Hypothalamus (tissue), 51 donors: ENCODE measurements around the gene TEX54.
A peak's percentile ranks its signal among the peaks of the same experiment; 100 is the strongest.

Experiments used
- DNase-seq, 51 donors: peaks; one replicate each; lab custom pipeline; 2025; lab: John Stamatoyannopoulos, UW

Gene TEX54

DNA sequence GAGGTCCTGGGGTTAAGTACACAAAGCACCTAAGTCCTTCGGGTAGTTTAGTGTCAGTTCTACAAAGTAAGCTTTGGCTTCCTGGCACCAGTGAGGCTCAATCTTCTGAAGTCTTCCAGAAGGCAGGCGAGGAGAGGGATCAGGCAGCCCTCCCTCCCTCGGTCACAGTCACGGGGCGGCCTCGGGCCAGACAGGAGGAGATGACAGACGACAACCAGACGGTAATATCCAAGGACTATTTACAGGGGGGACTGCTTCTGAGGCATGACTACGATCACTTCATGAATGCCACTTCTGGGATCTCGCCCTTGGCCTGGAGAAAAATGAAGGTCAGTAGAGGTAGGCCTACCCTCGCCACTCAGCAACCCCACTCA, 40.5 kb downstream of the TEX54 start:
- DNase-seq, result peak in 8 of 51 donors; percentile 17 to 55 (median 36)

DNA sequence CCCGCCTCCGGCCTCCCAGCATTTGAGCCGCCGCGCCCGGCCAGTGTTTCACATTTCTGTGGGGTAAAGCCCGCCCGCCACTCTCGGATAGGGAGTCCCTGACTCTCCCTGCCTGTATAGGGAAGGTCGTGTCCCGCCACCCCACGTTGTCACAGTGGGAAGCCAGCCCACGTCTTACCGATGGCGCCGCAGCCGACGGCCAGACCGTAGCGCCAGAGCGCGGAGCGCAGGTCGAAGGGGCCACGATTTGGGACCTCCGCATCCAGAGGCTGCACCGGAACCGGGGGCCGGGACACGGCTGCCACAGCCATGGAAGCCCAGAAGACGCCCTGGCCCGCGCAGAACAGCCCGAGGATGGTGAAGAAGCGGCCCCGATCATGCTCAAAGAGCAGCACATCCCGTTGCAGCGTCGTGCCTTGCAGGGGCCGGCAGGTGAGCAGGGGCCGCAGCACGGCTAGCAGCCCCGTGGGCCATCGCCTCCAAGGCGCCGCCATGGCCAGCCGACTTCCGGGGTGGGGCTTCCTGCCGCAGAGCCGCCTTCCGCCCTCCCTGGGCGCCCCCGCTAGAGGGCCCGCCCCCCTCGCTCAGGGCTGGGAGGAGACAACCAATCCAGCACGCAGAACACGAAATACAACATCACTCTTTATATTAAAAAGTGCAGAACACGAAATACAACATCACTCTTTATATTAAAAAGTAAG, 41.0 kb downstream of the TEX54 start, which contains the start of gene TMEM223:
Gene TMEM223, minus strand, starts transcription at position 506 of the 701 bp plus-strand sequence. Its CDS starts 12 bp downstream, at position 494.
- peak; percentile 12 to 92 (median 77) for DNase-seq

DNA sequence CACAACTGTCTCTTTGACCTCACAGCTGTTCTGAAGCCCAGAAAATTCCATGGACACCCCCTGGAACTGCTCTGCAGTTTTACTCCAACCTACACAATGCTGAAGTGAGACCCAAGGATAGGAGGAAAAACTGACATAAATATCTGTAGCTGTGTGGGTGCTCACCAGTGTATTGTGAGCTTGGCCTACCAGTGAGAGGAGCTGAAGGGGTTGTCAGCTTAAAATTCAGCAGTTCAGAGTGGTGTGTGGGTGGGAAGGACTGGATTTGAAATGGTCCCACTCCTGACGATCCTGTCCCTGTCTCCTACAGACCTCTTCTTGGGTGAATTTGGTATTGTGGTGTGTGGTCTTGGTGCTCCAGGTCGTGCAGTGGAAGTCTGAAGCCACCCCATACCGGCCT, 43.1 kb downstream of the TEX54 start:
- DNase-seq, result peak in 1 of 51 donors; percentile 1

DNA sequence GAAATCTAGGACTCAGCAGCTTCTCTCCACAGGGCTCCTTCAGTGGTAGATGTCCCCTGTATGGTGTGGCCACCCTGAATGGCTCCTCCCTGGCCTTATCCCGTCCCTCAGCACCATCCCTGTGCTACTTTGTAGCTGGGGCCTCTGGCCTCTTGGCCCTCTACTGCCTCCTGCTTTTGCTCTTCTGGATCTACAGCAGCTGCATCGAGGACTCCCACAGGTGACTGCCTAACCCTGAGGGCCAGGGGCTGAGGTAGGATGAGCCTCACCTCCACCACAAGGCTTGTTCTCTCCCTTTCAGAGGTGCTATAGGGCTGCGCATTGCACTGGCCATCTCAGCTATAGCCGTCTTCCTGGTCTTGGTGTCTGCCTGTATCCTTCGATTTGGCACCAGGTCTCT, 43.6 kb downstream of the TEX54 start:
- no peak for DNase-seq

DNA sequence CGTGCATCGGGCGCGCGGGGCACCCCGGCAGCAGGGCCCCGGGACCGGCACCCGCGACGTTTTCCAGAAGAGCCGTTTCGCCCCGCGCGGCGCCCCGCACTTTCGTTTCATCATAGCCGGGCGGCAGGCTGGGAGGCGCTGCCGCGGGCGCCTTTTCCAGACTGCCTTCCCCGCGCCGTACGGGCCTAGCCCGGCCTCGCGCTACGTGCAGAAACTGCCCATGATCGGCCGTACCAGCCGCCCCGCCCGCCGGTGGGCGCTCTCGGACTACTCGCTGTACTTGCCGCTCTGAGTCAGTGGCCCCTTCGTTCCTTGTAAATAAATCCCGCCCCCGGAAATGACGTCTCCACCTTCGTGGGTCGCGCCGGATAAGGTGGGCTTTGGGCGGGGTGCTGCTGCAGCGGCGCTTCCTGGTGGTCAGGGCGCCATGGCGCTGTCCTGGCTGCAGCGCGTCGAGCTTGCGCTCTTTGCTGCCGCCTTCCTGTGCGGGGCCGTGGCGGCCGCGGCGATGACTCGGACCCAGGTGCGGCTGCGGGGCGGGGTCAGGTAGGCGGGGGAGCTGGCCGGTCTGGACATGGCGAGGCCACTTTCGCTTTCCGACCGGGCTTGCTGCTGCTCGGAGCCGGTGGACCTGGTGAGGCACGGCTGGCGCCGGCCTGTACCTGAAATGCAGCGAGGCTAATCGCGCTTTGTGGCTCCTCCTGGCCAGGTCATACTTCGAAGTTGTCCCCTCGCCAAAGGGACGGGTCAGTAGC, 45.5 kb downstream of the TEX54 start, which contains the start of gene TMEM179B:
Gene TMEM179B, plus strand, starts transcription at position 398 of the 755 bp plus-strand sequence. Its CDS starts 30 bp downstream, at position 428.
- peak; percentile 61 to 99 (median 94) for DNase-seq

DNA sequence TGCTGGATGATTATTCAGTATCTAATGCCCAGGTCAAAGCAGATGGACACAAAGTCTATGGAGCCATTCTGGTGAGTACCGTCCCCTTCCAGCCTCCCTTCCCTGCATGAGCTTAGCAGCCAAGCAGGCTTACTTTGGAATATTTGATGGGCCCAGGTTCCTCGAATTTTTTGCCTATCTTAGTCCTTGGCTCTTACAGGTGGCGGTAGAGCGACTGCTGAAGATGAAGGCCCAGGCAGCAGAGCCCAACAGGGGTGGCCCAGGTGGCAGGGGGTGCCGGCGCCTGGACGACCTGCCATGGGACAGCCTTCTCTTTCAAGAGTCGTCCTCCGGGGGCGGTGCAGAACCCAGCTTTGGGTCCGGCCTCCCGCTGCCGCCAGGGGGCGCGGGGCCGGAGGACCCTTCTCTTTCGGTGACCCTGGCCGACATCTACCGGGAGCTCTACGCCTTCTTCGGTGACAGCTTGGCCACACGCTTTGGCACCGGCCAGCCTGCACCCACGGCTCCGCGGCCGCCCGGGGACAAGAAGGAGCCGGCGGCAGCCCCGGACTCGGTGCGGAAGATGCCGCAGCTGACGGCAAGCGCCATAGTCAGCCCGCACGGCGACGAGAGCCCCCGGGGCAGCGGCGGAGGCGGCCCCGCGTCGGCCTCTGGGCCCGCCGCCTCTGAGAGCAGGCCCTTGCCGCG, 46.2 kb downstream of the TEX54 start:
- peak; percentile 23 to 86 (median 69) for DNase-seq

DNA sequence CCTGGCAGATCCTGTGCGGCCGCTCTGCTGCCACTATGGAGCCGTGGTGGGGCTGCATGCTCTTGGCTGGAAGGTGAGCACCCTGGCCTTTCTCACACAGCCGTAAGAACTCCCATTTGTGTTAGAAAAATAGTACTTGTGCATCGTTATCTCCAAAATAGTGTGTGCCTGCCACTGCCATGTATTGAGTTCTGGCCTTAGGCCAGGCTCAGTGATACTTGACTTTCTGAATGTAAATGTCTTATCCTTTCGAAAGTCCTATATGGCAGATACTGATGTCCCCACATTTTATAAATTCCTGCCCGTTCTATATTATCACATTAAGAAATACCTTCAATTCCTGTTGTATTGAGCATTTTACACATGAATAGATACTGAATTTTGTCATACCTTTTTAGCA, 49.9 kb downstream of the TEX54 start:
- no peak for DNase-seq
